Upper lobe of right lung (tissue), 1 donor: ENCODE measurements around the gene TDRD7. TPM values are rescaled to one million over a fixed set of nuclear protein-coding genes. Genes with fewer than 3 reads are reported as not detected.

Source experiments
- ATAC-seq: fragments of 200-7000 bp; cut with Tn5 transposase; one replicate; pipeline ENCODE4 v1.9.1; 2020; ENCODE audit warnings: mild to moderate bottlenecking, moderate library complexity
- DNase-seq: peaks from one replicate; pipeline ENCODE4 v3.0.0-alpha.2; 2020
- H3K27ac ChIP-seq: fragments of 200-600 bp; one replicate; pipeline ENCODE4 v1.8.0; 2022
- H3K27me3 ChIP-seq: fragments of 200-600 bp; one replicate; pipeline ENCODE4 v1.8.0; 2022; ENCODE audit warnings: mild to moderate bottlenecking
- H3K36me3 ChIP-seq: fragments of 200-600 bp; one replicate; pipeline ENCODE4 v1.8.0; 2022
- H3K4me1 ChIP-seq: fragments of 200-600 bp; one replicate; pipeline ENCODE4 v1.8.0; 2022
- H3K4me3 ChIP-seq: fragments of 200-600 bp; one replicate; pipeline ENCODE4 v1.8.0; 2022; ENCODE audit warnings: mild to moderate bottlenecking
- H3K9me3 ChIP-seq: fragments of 200-600 bp; one replicate; pipeline ENCODE4 v1.8.0; 2022
- CTCF ChIP-seq: fragments of 200-600 bp; IDR thresholded peaks from one replicate; pipeline ENCODE4 v1.8.0; 2022; ENCODE audit warnings: antibody characterized with exemption
- intact Hi-C: fragments of 100-400 bp; cut with DNase I; formaldehyde crosslinking; loops from one replicate; pipeline ENCODE4 v1.11.0; 2022
- total RNA-seq: library from RNA; stranded (reverse); fragmentation: NEBNext Ultra II Directional; extraction: Animal tissue kit (Norgen Biotek cat#: 25700); gene quantifications from one replicate; pipeline ENCODE4 v1.2.1, GENCODE V29; 2021
- donor health status: DM: no; HTN: yes; CAD: no; lungs with severe emphysema.

TDRD7 gene
- total RNA-seq, 1 donor from 2014 or later = 18.2 TPM

- no peaks in the 10 kb centered on the region for H3K4me1 ChIP-seq
- no peaks in the 10 kb centered on the region for H3K27me3 ChIP-seq
- no peaks in the 10 kb centered on the region for H3K9me3 ChIP-seq
- ATAC-seq = no peak
- intact Hi-C loops = no loop called here
- no peak overlapping the region for H3K4me3 ChIP-seq
- TF ChIP-seq CTCF = no peak
- no peak overlapping the region for H3K27ac ChIP-seq
- H3K36me3 ChIP-seq = peaks cover 22% of the 10 kb centered on the region
- DNase-seq = no peak
These were observed 68.3 kb downstream of the TDRD7 start for GRCh38 chr9:97480174-97480573.

- no peak overlapping the region for H3K4me3 ChIP-seq
- no peaks in the 10 kb centered on the region for H3K27me3 ChIP-seq
- H3K4me1 ChIP-seq = no peaks in the 10 kb centered on the region
- no peak overlapping the region for H3K27ac ChIP-seq
- DNase-seq (no peak), ATAC-seq (no peak)
- no peaks in the 10 kb centered on the region for H3K9me3 ChIP-seq
- peaks cover 19% of the 10 kb centered on the region for H3K36me3 ChIP-seq
- intact Hi-C loops = no loop called here
- TF ChIP-seq CTCF = no peak
These were observed 68.9 kb downstream of the TDRD7 start for GRCh38 chr9:97480749-97481148.

GRCh38 chr9:97484134-97484533, 72.2 kb downstream of the TDRD7 start:
- TF ChIP-seq CTCF = no peak
- Histone ChIP-seq H3K27ac (no peak overlapping the region), H3K9me3 (peaks cover 7% of the 10 kb centered on the region), H3K27me3 (no peaks in the 10 kb centered on the region), H3K4me3 (no peak overlapping the region), H3K4me1 (no peaks in the 10 kb centered on the region), H3K36me3 (peaks cover 14% of the 10 kb centered on the region)
- DNase-seq = no peak
- intact Hi-C loops = no loop called here
- ATAC-seq = no peak

DNA sequence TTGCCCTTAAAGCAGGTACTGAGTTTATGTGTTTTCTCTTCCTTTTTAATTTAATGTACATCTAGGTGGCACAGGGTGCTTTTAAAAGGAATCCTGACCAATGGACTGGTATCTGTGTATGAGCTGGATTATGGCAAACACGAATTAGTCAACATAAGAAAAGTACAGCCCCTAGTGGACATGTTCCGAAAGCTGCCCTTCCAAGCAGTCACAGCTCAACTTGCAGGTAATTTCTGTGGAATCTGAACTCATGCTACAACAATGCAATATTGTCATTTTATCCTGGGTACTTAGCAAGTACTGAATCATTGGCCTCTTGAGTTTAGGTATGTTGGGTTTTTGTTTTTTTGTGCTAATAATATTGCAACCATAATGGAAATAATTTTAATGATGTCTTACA, 75.2 kb downstream of the TDRD7 start:
- H3K4me3 ChIP-seq = no peak overlapping the region
- ATAC-seq (peak; percentile 64), DNase-seq (no peak)
- H3K27me3 ChIP-seq = no peaks in the 10 kb centered on the region
- no peak overlapping the region for H3K27ac ChIP-seq
- no peaks in the 10 kb centered on the region for H3K4me1 ChIP-seq
- peaks cover 7% of the 10 kb centered on the region for H3K9me3 ChIP-seq
- TF ChIP-seq CTCF = no peak
- H3K36me3 ChIP-seq = peaks cover 14% of the 10 kb centered on the region
- intact Hi-C loops = no loop called here

- H3K36me3 ChIP-seq = peaks cover 9% of the 10 kb centered on the region
These were observed 76.0 kb downstream of the TDRD7 start for GRCh38 chr9:97487861-97488260.

More at GRCh38 chr9:97487861-97488260, 76.0 kb downstream of the TDRD7 start:
- Histone ChIP-seq H3K9me3 (peaks cover 7% of the 10 kb centered on the region), H3K4me3 (no peak overlapping the region), H3K27me3 (no peaks in the 10 kb centered on the region), H3K4me1 (no peaks in the 10 kb centered on the region), H3K27ac (no peak overlapping the region)
- ATAC-seq (peak; percentile 41), DNase-seq (no peak)
- TF ChIP-seq CTCF = no peak
- intact Hi-C loops = no loop called here
